Gastrocnemius medialis (tissue), 4 donors: Measurements from ENCODE around the gene CEACAM1. TPM values are rescaled to one million over a fixed set of nuclear protein-coding genes. Genes with fewer than 3 reads are reported as not detected.

Experiments
- ATAC-seq, 2 donors: fragments of 150-250 bp; one replicate each; pipeline ENCODE4 v1.9.1; 2016
- DNase-seq, 2 donors: peaks; one replicate each; pipeline ENCODE4 v3.0.0-alpha.2; 2019
- H3K27ac ChIP-seq, 4 donors: fragments of 200-600 bp; sonication (generic); 1 replicate in 1 of 4; 2 replicates in 3 of 4; pipeline ENCODE4 v1.5.1; 2016 to 2018; ENCODE audit warnings: mild to moderate bottlenecking in 2 of 4, moderate library complexity in 1 of 4
- H3K27me3 ChIP-seq, 3 donors: fragments of 200-600 bp; sonication (generic) in 2 of 3; 1 replicate in 1 of 3; 2 replicates in 2 of 3; pipeline versions ENCODE4 v1.5.1 to v1.6.0; 2016 to 2019; ENCODE audit warnings: mild to moderate bottlenecking in 1 of 3, moderate library complexity in 1 of 3
- H3K36me3 ChIP-seq, 2 donors: fragments of 200-600 bp; sonication (generic) in 1 of 2; one replicate each; pipeline ENCODE4 v1.5.1; 2017 to 2018
- H3K4me1 ChIP-seq, 2 donors: fragments of 200-600 bp; sonication (generic) in 1 of 2; one replicate each; pipeline ENCODE4 v1.5.1; 2016 to 2017; ENCODE audit warnings: mild to moderate bottlenecking in 2 of 2
- H3K4me3 ChIP-seq, 4 donors: fragments of 200-600 bp; sonication (generic) in 3 of 4; 1 replicate in 1 of 4; 2 replicates in 3 of 4; pipeline ENCODE4 v1.5.1; 2016 to 2019; ENCODE audit warnings: mild to moderate bottlenecking in 2 of 4
- H3K9me3 ChIP-seq, 3 donors: fragments of 200-600 bp; sonication (generic) in 2 of 3; 1 replicate in 1 of 3; 2 replicates in 2 of 3; pipeline ENCODE4 v1.5.1; 2016 to 2019
- CTCF ChIP-seq, 5 experiments: fragments of 450-650 bp in 3 of 5; fragments of 200-600 bp in 2 of 5; sonication (generic) in 2 of 5; IDR thresholded peaks in 4 of 5; conservative IDR thresholded peaks in 1 of 5; 1 replicate in 4 of 5; 2 replicates in 1 of 5; pipeline ENCODE4 v1.5.1; 2016 to 2019; ENCODE audit warnings: antibody characterized with exemption in 5 of 5, mild to moderate bottlenecking in 3 of 5, moderate library complexity in 3 of 5
- POLR2A ChIP-seq, 2 donors: fragments of 450-650 bp; IDR thresholded peaks; one replicate each; pipeline ENCODE4 v1.6.1; 2017; ENCODE audit warnings: antibody characterized with exemption in 2 of 2, mild to moderate bottlenecking in 2 of 2, moderate library complexity in 2 of 2
- in situ Hi-C, 4 donors: fragments of 200-750 bp; cut with MboI; loops; one replicate each; pipeline versions ENCODE4 v1.15.0 to v1.8.0; 2017; ENCODE audit warnings: low sequenced_read_pairs in 4 of 4
- intact Hi-C: fragments of 100-400 bp; cut with DNase I; formaldehyde crosslinking; loops from one replicate; pipeline ENCODE4 v1.15.1; 2023; ENCODE audit warnings: low total_unique reads
- total RNA-seq, 4 donors: library from RNA; depleted of rRNA; stranded (reverse); fragments of >200 nt; gene quantifications; one replicate each; pipeline versions ENCODE4 v1.1.0 to v1.2.3, GENCODE V29; 2016

Gene CEACAM1
- total RNA-seq, 4 donors from 2014 or later, result 0.36 to 2.0 (median 0.53) TPM

DNA sequence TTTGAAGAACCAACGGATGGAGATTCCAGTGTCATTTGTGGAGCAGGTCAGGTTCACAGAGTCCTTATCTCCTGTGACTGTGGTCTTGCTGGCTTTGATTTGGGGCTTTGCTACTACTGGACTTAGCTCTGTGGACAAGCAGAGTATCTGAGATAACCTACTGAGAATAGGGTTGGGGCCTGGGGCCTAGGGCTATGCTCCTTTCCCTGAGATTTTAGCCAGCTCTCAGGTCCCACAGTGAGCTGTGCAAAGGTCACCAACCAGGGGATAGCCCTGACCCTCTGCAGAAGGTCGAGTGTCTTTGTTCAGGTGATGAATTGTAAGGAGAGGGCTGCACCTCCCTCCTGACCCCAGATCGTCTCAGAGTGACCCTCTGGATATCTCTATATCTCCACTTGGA lies 9.2 kb downstream of the CEACAM1 start:
- in situ Hi-C loops, result no loop called here
- no peaks in the 10 kb centered on the region for H3K27me3 ChIP-seq
- ATAC-seq (no peak), DNase-seq (no peak)
- no peaks in the 10 kb centered on the region for H3K36me3 ChIP-seq
- TF ChIP-seq POLR2A (IDR thresholded peaks at IDR 0.05), result no peak
- TF ChIP-seq CTCF (IDR thresholded peaks at IDR 0.05 in 4 of 5, conservative IDR thresholded peaks at IDR 0.05 in 1 of 5), result no peak
- H3K4me1 ChIP-seq, result no peaks in the 10 kb centered on the region
- intact Hi-C loops, result no loop called here
- no peak overlapping the region for H3K4me3 ChIP-seq
- no peak overlapping the region for H3K27ac ChIP-seq
- H3K9me3 ChIP-seq, result peaks cover 0 to 9% (median 0%) of the 10 kb centered on the region in 3 donors

DNA sequence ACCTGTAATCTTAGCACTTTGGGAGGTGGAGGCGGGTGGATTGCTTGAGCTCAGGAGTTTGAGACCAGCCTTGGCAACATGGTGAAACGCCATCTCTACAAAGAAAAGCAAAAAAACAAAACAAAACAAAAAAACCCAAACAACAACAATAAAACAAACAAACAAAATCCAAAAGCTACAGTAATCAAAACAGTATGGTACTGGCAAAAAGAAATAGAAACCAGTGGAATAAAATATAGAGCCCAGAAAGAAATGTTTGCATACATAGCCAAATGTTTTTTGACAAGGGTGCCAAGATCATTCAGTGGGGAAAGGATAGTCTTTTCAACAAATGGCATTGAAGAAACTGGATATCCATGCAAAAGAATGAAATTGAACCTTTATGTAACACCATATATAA lies 11.5 kb downstream of the CEACAM1 start:
- Histone ChIP-seq H3K9me3 (peaks cover 0 to 9% (median 0%) of the 10 kb centered on the region in 3 donors), H3K27me3 (no peaks in the 10 kb centered on the region), H3K27ac (no peak overlapping the region), H3K4me3 (no peak overlapping the region), H3K36me3 (no peaks in the 10 kb centered on the region), H3K4me1 (no peaks in the 10 kb centered on the region)
- intact Hi-C loops, result no loop called here
- TF ChIP-seq CTCF (IDR thresholded peaks at IDR 0.05 in 4 of 5, conservative IDR thresholded peaks at IDR 0.05 in 1 of 5) (no peak), POLR2A (IDR thresholded peaks at IDR 0.05) (no peak)
- in situ Hi-C loops, result no loop called here
- ATAC-seq, result no peak
- DNase-seq, result no peak

DNA sequence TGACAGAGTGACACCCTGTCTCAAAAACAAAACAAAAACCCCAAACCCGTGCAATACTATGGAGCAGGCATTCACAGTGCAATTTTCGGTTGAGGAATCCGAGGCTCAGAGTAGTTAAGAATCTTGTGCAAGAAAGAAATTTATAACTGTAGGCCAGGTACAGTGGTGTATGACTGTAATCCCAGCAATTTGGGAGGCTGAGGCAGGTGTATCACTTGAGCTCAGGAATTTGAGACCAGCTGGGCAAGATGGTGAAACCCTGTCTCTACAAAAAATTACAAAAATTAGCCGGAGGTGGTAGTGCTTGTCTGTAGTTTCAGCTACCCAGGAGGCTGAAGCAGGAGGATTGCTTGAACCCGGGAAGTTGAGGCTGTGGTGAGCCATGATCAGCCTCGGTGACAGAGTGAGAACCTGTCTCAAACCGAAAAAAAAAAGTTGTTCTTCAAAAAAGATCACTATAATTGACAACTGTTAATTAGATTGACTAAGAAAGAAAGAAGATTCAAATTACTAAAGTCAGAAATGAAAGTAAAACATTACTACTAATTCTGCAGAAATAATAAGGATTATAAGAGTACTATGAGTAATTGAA lies 12.9 kb downstream of the CEACAM1 start:
- Histone ChIP-seq H3K27ac (no peak overlapping the region), H3K4me3 (no peak overlapping the region), H3K27me3 (no peaks in the 10 kb centered on the region), H3K9me3 (peaks cover 0 to 9% (median 0%) of the 10 kb centered on the region in 3 donors), H3K36me3 (no peaks in the 10 kb centered on the region), H3K4me1 (no peaks in the 10 kb centered on the region)
- no peak for TF ChIP-seq POLR2A (IDR thresholded peaks at IDR 0.05)
- in situ Hi-C loops, result no loop called here
- ATAC-seq (no peak), DNase-seq (no peak)
- intact Hi-C loops, result no loop called here

- DNase-seq (no peak), ATAC-seq (no peak)
- Histone ChIP-seq H3K27ac (no peak overlapping the region), H3K9me3 (peaks cover 0 to 9% (median 0%) of the 10 kb centered on the region in 3 donors), H3K27me3 (no peaks in the 10 kb centered on the region), H3K4me3 (no peak overlapping the region), H3K4me1 (no peaks in the 10 kb centered on the region), H3K36me3 (no peaks in the 10 kb centered on the region)
- intact Hi-C loops (no loop called here), in situ Hi-C loops (no loop called here)
- TF ChIP-seq CTCF (IDR thresholded peaks at IDR 0.05 in 4 of 5, conservative IDR thresholded peaks at IDR 0.05 in 1 of 5) (no peak), POLR2A (IDR thresholded peaks at IDR 0.05) (no peak)
Observed at GRCh38 chr19:42514449-42514848, 13.8 kb downstream of the CEACAM1 start.

GRCh38 chr19:42512743-42513304 lies 15.5 kb downstream of the CEACAM1 start:
- Histone ChIP-seq H3K9me3 (peaks cover 0 to 9% (median 0%) of the 10 kb centered on the region in 3 donors), H3K27ac (no peak overlapping the region), H3K27me3 (no peaks in the 10 kb centered on the region), H3K36me3 (no peaks in the 10 kb centered on the region), H3K4me3 (no peak overlapping the region), H3K4me1 (no peaks in the 10 kb centered on the region)
- no peak for ATAC-seq
- TF ChIP-seq POLR2A (IDR thresholded peaks at IDR 0.05) (no peak), CTCF (IDR thresholded peaks at IDR 0.05 in 4 of 5, conservative IDR thresholded peaks at IDR 0.05 in 1 of 5) (no peak)
- intact Hi-C loops, result no loop called here
- no peak for DNase-seq
- in situ Hi-C loops, result no loop called here
